Measurements from ENCODE around the gene TRPM2.

DNA sequence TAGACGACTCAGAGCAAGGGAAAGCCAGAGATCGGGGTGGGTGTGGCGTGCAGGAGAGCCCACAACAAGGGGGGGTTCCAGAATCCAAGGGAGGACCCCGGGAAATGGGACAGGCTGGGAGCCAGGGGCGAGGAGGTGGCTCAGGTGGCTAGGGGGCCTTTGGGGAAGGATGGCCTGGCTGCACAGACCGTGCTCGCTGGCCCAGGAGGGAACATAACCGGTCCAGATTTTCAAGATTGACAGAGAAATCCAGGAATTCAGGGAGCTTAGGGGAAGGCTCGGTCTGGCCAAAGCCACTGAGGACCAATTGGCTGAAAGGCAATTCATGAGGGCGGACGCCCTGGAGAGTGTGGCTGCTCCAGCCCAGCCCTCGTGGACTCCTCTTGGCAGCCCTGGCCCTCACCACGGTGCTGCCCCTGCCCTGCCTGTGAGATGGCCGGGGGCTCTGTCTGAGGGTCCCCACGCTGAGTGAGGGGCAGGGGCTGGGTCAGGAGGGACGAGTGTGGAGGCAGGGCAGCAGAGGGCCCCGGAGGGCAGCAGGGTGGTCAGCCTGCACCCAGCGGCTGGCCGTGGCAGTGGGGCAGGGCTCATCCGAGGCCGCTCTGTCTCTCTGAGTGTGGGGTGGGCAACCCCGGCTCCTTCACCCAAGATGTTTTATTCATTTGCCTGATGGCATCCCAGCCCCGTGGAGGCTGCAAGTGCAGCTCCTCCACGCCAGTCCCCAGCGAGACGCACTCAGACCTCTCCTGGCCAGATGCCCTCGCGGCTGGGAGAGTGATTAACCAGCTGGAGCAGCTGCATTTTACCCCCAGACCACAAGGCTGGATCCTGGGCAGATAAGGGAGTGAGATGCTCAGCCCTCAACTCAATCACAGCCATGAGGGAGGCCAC lies 96.3 kb downstream of the TRPM2 start:
- TF ChIP-seq, protein P1, sequence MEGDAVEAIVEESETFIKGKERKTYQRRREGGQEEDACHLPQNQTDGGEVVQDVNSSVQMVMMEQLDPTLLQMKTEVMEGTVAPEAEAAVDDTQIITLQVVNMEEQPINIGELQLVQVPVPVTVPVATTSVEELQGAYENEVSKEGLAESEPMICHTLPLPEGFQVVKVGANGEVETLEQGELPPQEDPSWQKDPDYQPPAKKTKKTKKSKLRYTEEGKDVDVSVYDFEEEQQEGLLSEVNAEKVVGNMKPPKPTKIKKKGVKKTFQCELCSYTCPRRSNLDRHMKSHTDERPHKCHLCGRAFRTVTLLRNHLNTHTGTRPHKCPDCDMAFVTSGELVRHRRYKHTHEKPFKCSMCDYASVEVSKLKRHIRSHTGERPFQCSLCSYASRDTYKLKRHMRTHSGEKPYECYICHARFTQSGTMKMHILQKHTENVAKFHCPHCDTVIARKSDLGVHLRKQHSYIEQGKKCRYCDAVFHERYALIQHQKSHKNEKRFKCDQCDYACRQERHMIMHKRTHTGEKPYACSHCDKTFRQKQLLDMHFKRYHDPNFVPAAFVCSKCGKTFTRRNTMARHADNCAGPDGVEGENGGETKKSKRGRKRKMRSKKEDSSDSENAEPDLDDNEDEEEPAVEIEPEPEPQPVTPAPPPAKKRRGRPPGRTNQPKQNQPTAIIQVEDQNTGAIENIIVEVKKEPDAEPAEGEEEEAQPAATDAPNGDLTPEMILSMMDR (IDR thresholded peaks at IDR 0.05) = no peak
- TF ChIP-seq POLR2A (IDR thresholded peaks at IDR 0.05) = no peak
- no peak for TF ChIP-seq POLR2AphosphoS5 (IDR thresholded peaks at IDR 0.05)

Data from prostate gland (tissue), 2 donors.